Fibroblast of lung (primary cell): Measurements from ENCODE around the gene HMGN1.

ENCODE experiments used
- CTCF ChIP-seq, 2 donors: IDR thresholded peaks in 1 of 2; conservative IDR thresholded peaks in 1 of 2; 1 replicate in 1 of 2; 2 replicates in 1 of 2; pipeline ENCODE4 v1.5.1; 2011 to 2012; ENCODE audit warnings: low read length in 2 of 2, control low read depth in 1 of 2, inconsistent platforms in 1 of 2, low read depth in 1 of 2, mild to moderate bottlenecking in 1 of 2
- EZH2 ChIP-seq: IDR thresholded peaks from 2 replicates; pipeline ENCODE4 v1.5.1; 2012; ENCODE audit warnings: low read length, control low read depth, mild to moderate bottlenecking; ENCODE audit errors: missing control alignments

GRCh38 chr21:39350094-39351005, 1.5 kb upstream of the HMGN1 start:
- no peak for TF ChIP-seq CTCF (conservative IDR thresholded peaks at IDR 0.05 in 1 of 2, IDR thresholded peaks at IDR 0.05 in 1 of 2; ENCODE audit: low read depth in 1 of 2, low read length in 2 of 2)
- TF ChIP-seq EZH2 = no peak
